SK-N-SH treated with all-trans-retinoic acid at 6 μM for 48 hours (cell line): ENCODE data around the gene TTC5.
"Not testable (repeated sequence)": the region's sequence is repeated elsewhere in the genome, so short reads cannot be mapped to it uniquely, and the experiment has no call there.

Experiments
- ATAC-seq: fragments of 200-7000 bp; cut with Tn5 transposase; 3 replicates; pipeline ENCODE4 v1.9.1; 2020; ENCODE audit warnings: mild to moderate bottlenecking, moderate library complexity
- ARNTL ChIP-seq: fragments of 450-650 bp; formaldehyde crosslinking; IDR thresholded peaks from 2 replicates; pipeline ENCODE4 v1.5.0; 2020; ENCODE audit warnings: low read depth, mild to moderate bottlenecking, moderate library complexity, borderline replicate concordance
- BACH2 ChIP-seq: fragments of 250-450 bp; sonication (Bioruptor Pico); IDR thresholded peaks from 2 replicates; pipeline ENCODE4 v1.9.0; 2021; ENCODE audit warnings: mild to moderate bottlenecking, borderline replicate concordance
- CREB5 ChIP-seq: fragments of 250-450 bp; sonication (Bioruptor Pico); IDR thresholded peaks from 2 replicates; pipeline ENCODE4 v1.5.1; 2020; ENCODE audit warnings: low read depth, mild to moderate bottlenecking, moderate library complexity
- ESRRG ChIP-seq: fragments of 250-450 bp; sonication (Bioruptor Pico); IDR thresholded peaks from 2 replicates; pipeline ENCODE4 v1.6.1; 2021; ENCODE audit warnings: mild to moderate bottlenecking
- GLIS3 ChIP-seq: fragments of 250-450 bp; sonication (Bioruptor Pico); IDR thresholded peaks from 2 replicates; pipeline ENCODE4 v1.5.0; 2020; ENCODE audit warnings: mild to moderate bottlenecking, moderate library complexity
- ISL1 ChIP-seq: fragments of 250-450 bp; sonication (Bioruptor Pico); IDR thresholded peaks from 2 replicates; pipeline ENCODE4 v2.1.2; 2022; ENCODE audit warnings: mild to moderate bottlenecking, moderate library complexity
- OSR1 ChIP-seq: fragments of 250-450 bp; sonication (Bioruptor Pico); IDR thresholded peaks from 2 replicates; pipeline ENCODE4 v1.8.0; 2022; ENCODE audit warnings: moderate library complexity, mild to moderate bottlenecking, inconsistent platforms
- PPARA ChIP-seq: fragments of 250-450 bp; sonication (Bioruptor Pico); IDR thresholded peaks from 2 replicates; pipeline ENCODE4 v1.5.0; 2020; ENCODE audit warnings: mild to moderate bottlenecking, borderline replicate concordance
- TCF4 ChIP-seq: fragments of 250-450 bp; sonication (Bioruptor Pico); IDR thresholded peaks from 2 replicates; pipeline ENCODE4 v1.8.0; 2021; ENCODE audit warnings: mild to moderate bottlenecking, moderate library complexity, borderline replicate concordance
- TSHZ2 ChIP-seq: fragments of 250-450 bp; sonication (Bioruptor Pico); IDR thresholded peaks from 2 replicates; pipeline ENCODE4 v1.5.0; 2020; ENCODE audit warnings: mild to moderate bottlenecking, moderate library complexity
- ZNF565 ChIP-seq: fragments of 450-650 bp; formaldehyde crosslinking; conservative IDR thresholded peaks from 2 replicates; pipeline ENCODE4 v1.5.0; 2020; ENCODE audit warnings: low read depth, mild to moderate bottlenecking, moderate library complexity
- ZNF8 ChIP-seq: fragments of 450-650 bp; formaldehyde crosslinking; IDR thresholded peaks from 2 replicates; pipeline ENCODE4 v1.5.0; 2020; ENCODE audit warnings: mild to moderate bottlenecking, moderate library complexity

Gene TTC5

GRCh38 chr14:20274062-20274461, 31.7 kb downstream of the TTC5 start:
- TF ChIP-seq ISL1 (CRISPR knock-in tag), result no peak
- TF ChIP-seq ARNTL (CRISPR knock-in tag), result no peak
- TF ChIP-seq CREB5 (CRISPR knock-in tag), result no peak
- no peak for TF ChIP-seq OSR1 (CRISPR knock-in tag)
- TF ChIP-seq TSHZ2 (CRISPR knock-in tag), result no peak
- TF ChIP-seq PPARA, result no peak
- TF ChIP-seq ZNF565 (CRISPR knock-in tag), result no peak
- no peak for TF ChIP-seq BACH2 (CRISPR knock-in tag)
- no peak for TF ChIP-seq TCF4 (CRISPR knock-in tag)
- TF ChIP-seq, all 23 proteins: peak for 0
- ATAC-seq, result no peak

GRCh38 chr14:20264361-20264760, 41.4 kb downstream of the TTC5 start:
- not testable (repeated sequence) for ATAC-seq

GRCh38 chr14:20262642-20263128, 43.1 kb downstream of the TTC5 start:
- TF ChIP-seq ESRRG (CRISPR knock-in tag), result no peak
- ATAC-seq, result peak; percentile 37; the same call in 2 of the 3 replicates

GRCh38 chr14:20247646-20248246, 58.0 kb downstream of the TTC5 start:
- no peak for ATAC-seq
- TF ChIP-seq GLIS3 (CRISPR knock-in tag) (no peak), ZNF8 (peak; percentile 61; the same call in 1 of the 2 replicates)
